HG03354 (cell line): ENCODE measurements around the gene DNPEP.

ENCODE experiments used
- ATAC-seq: cut with Tn5 transposase; IDR thresholded peaks from one replicate; pipeline ENCODE4 v1.9.1; 2021; ENCODE audit warnings: mild to moderate bottlenecking; ENCODE audit not compliant: unreplicated experiment, poor library complexity, severe bottlenecking

DNPEP gene

DNA sequence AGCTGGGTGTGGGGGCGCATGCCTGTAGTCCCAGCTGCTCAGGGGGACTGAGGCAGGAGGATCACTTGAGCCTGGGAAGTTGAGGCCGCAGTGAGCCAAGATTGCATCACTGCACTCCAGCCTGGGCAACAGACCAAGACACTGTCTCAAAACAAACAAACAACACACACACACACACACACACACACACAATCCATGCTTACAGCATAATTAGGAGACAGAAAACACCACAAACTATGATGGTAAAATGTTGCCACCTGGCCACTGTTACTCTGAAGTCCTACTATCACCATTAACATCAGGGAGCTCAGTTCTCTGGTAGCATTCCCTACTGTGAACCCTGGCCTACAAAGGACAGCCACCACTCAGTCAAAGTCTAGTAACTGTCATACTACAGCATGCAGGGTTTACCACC, 18.3 kb downstream of the DNPEP start:
- ATAC-seq: no peak

DNA sequence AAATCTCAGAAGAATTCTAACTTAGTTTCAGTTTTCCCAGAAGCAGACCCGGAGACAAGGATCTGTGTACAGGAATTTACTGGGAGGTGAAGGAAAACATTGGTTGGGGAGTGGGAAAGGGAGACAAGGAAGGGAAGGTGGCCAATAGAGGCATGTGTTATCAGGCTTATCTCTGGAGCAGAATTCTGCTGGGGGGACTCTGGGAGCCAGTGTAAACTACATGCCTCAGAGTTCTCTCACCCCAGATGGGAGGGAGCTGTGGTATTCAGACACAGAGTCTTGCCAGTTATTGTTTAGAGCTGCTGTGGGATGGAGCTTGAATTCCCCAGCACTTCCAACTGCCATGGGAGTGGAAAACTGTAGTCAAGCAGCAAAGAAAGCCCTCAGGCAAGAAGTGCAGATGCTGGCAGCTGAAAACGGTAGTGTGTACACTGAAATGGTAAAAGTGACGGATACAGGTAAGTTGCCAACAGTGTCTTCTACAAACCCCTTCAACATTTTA, 19.0 kb downstream of the DNPEP start:
- no peak for ATAC-seq

- ATAC-seq: peak; percentile 90
These were observed 25.1 kb downstream of the DNPEP start for GRCh38 chr2:219362524-219363164.

GRCh38 chr2:219362072-219362471, 25.6 kb downstream of the DNPEP start:
- ATAC-seq: no peak

- no peak for ATAC-seq
These were observed 29.3 kb downstream of the DNPEP start for GRCh38 chr2:219358170-219359075.

DNA sequence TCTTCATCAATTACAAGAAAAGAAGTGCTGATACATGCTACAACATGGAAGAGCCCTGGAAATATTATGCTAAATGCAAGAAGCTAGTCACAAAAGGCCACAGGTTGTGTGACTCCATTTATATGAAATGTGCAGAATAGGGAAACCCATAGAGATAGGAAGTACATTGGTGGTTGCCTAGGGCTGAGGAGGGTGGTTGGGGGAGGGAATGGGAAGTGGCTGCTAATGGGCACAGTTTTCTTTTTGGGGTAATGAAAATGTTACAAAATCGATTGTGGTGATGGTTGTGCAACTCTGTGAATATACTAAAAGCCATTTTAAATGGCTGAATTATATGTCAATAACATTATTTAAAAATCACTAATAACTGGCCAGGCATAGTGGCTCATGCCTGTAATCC, 30.9 kb downstream of the DNPEP start:
- no peak for ATAC-seq

DNA sequence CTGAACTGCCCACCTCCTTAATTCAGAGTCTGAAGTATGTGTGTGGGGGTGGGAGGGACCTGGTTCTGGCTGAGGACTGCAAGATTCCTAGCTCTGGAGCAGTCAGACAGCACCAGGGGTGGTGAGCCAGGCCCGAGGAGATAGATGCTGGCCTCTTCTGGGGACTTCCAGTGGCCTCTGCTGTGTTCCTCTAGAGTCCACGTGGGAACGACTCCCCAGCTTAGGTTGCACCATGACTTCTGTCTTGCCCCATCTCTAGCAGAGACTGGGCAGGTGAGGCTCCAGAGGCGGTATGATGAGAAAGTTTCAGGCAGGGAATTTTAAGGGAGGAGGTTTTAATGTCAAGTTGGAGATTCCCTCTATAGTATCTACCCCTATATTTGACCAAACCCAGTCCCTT, 33.1 kb downstream of the DNPEP start:
- no peak for ATAC-seq

GRCh38 chr2:219353129-219353528, 34.6 kb downstream of the DNPEP start:
- no peak for ATAC-seq

- ATAC-seq: peak; percentile 72
These were observed 35.2 kb downstream of the DNPEP start for GRCh38 chr2:219352448-219353023.

DNA sequence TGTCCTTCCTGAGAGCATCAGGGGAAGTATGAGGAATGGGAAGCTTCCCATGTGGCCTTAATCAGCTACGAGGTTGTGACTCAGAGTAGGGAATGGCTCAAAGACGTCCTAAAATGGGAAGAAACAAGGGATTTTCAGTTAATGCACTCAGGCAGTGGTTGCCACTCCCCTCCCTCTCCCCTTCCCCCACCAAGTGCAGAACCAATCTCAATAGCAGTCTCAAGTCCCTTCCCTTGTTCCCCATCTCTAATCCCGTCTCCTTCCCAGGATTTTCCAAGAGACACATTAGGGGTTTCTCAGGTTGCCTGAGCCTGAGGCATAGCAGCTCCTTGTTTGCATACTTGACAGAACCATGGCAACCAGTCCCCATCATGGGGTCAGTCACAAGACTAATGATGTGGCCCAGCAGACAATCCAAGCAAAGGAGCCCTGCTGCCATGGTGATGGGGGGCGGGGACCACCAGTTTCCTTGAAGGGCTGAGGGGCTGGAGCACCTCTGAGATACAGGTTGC, 36.9 kb downstream of the DNPEP start:
- ATAC-seq: no peak

DNA sequence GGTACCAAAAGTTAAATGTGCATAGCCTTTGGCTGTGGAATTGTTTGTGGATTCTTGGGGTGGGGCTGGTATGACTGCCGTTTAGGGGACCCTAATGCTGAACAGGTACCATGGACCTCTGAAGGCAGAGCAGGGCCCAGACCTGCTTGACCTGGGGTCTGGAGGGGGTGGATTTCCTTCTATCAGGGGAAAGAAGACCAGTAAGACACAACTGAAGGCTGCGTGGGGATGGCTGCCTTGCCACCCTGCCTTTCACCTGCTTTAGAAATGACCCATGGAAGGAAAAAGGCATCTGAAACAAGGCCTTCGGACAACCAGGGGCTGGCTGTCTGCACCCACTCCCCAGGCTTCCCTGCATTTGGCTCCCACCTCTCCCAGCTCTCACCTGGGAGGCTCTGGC, 37.5 kb downstream of the DNPEP start:
- no peak for ATAC-seq

DNA sequence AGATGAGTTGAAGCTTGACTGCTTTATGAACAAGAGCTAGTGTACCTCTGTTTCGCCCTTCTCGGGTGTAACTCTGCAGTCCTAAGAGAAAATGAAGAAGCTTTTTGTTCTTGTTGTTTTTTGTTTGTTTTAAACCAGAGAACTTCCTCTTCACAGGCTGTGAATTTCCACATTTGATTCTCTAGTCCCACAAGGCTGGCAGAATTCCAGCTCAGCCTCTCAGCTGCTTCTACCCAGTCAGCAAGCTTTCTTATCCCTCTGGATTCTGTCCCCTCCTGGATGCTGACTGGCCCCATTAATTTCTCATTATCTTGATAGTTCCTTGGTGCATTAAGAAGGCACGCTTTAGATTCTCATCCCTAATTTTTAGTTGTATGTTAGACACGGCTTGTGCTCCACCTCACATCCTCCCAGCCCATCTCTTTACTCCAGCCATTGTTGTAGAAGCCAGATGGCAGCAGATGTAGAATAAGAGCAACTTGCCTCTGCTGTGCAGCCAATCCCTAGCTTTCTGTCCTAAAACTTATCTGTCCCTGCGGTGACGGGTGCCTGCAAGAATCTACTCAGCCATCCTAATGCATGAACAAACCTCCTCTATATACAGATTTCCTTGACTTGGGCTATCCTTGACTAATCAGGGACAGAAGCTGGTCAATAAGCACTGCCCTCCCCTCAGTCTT, 42.8 kb downstream of the DNPEP start:
- ATAC-seq: no peak

- no peak for ATAC-seq
These were observed 52.3 kb downstream of the DNPEP start for GRCh38 chr2:219335373-219335786.

DNA sequence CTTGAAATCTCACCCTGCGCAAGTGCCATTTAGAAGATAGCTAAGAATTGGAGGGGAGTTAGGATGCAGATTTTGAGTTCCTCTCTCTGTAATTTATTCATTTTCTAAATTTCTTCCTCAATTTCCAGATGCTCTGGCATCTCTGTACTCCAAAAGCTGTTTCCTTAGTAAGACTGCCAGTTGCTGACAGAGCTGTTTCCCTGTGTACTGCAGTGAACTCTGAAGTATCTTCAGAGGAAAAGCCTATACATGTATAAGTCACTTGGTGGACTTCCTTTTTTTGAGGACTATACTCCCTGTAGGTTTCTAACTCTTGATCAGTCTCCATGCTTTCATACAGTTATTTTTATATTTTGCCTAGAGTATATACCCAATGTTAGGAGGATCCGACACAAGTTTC, 53.6 kb downstream of the DNPEP start:
- no peak for ATAC-seq

DNA sequence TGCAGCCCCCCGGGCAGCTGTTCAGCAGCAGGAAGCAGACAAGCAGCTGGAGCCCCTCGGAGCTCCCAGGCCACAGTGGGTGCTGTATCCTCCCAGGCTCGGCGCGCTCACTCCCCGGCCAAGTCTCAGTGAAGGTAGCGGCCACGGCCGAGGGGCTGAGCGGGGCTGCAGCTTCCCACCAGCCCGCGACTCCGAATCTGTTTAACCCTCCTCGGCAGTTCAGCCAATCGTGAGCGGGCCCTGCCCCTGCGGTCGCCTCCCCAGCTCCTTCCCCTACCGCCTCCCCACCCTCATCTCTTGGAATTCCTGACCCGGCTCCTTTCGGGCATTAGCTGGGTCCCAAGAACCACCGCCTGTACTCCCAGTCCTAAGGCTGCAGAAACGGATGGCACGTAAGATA, 55.2 kb downstream of the DNPEP start, which contains the start of gene RESP18:
TSS of gene RESP18 (minus strand) at position 203 of the 400 bp plus-strand sequence.
- no peak for ATAC-seq

GRCh38 chr2:219331560-219332213, 56.0 kb downstream of the DNPEP start:
- no peak for ATAC-seq

- ATAC-seq: no peak
These were observed 60.0 kb downstream of the DNPEP start for GRCh38 chr2:219327719-219328118.

GRCh38 chr2:219325657-219326315, 61.9 kb downstream of the DNPEP start:
- no peak for ATAC-seq

DNA sequence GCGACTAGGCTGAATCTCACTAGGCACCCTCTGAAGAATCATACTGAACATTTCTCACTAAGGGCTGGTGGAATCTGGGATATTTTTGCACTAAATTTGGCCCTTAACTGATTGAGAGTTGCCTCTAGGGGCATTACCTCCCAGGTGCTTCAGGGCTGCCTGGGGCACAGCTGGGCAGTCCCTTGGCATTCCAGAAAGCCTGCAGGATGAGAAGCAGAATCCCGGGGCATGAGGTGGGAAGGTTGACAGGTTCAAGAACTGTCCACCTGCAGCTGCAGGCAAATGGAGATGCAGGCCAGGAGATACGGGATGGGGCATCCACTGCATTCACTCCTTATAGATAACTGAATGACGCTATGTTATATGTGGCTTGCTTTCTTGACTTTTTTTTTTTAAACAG, 62.6 kb downstream of the DNPEP start:
- no peak for ATAC-seq
